Activated CD4-positive, alpha-beta T cell treated with anti-CD3 and anti-CD28 coated beads, Interleukin-2, Interleukin-6, amounts not matched to agents 100 ng/mL and 50 ng/mL, durations not matched to agents 16 hours and 8 hours (primary cell): ENCODE data around the gene TNFRSF6B.
"Not testable (repeated sequence)": the region's sequence is repeated elsewhere in the genome, so short reads cannot be mapped to it uniquely, and the experiment has no call there.

Source experiments
- DNase-seq: peaks from one replicate; pipeline ENCODE4 v3.0.0-alpha.2; 2020

The TNFRSF6B gene

GRCh38 chr20:63696628-63697356 lies at the start of gene TNFRSF6B:
Gene TNFRSF6B (plus strand): TSS chr20:63696652. CDS start chr20:63696768, 116 bp downstream.
- DNase-seq, result no peak

GRCh38 chr20:63648190-63648589 lies 48.3 kb upstream of the TNFRSF6B start:
- DNase-seq, result no peak

GRCh38 chr20:63648895-63649589 lies 47.4 kb upstream of the TNFRSF6B start:
- DNase-seq, result no peak

DNA sequence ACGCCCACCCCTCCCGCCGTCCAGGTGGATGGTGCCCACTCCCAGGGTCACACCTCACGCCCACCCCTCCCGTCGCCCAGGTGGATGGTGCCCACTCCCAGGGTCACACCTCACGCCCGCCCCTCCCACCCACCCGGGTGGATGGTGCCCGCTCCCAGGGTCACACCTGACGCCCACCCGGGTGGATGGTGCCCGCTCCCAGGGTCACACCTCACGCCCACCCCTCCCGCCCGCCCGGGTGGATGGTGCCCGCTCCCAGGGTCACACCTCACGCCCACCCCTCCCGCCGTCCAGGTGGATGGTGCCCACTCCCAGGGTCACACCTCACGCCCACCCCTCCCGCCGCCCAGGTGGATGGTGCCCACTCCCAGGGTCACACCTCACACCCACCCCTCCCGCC lies 46.0 kb upstream of the TNFRSF6B start:
- not testable (repeated sequence) for DNase-seq

GRCh38 chr20:63651942-63652191 lies 44.6 kb upstream of the TNFRSF6B start:
- no peak for DNase-seq

- DNase-seq, result no peak
These were observed 44.1 kb upstream of the TNFRSF6B start for GRCh38 chr20:63652192-63652980.

- peak; percentile 60 for DNase-seq
These were observed 43.1 kb upstream of the TNFRSF6B start, which contains the start of gene STMN3 for GRCh38 chr20:63653041-63653973. Gene STMN3 (minus strand): TSS chr20:63653424. CDS start chr20:63653345, 79 bp downstream.

DNA sequence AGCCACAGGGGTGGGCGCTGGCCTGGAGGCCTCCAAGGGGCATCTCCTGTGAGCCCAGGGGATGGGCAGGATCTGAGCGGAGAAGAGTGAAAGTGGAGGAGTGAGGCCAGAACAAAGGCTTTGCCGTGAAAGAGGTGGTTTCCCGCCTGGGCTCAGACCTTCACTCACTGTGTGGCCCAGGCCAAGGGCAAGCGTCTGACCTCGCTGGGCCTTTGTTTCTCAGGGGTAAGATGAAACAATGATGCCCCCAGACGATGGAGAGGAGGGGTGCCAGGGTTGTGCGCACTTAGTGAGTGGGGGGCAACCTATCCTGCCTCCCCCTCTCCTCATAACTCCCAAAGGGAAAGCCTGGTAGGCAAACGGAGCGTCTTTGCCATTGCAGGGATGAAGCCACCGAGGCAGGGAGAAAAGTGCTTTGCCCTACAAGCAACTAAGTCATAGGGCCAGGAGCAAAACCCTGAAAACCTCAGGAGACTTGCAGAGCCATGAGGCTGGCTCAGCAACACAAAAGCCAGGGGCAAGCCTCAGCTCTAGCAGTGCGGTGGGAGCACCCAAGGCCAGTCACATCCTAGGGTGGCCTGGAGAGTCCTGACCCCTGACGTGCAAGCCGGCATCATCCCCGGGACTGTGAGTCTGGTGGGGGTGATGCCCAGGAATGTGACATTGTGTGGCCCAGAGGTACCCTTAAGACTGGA lies 42.3 kb upstream of the TNFRSF6B start:
- no peak for DNase-seq

GRCh38 chr20:63655249-63655648 lies 41.2 kb upstream of the TNFRSF6B start:
- DNase-seq, result no peak

DNA sequence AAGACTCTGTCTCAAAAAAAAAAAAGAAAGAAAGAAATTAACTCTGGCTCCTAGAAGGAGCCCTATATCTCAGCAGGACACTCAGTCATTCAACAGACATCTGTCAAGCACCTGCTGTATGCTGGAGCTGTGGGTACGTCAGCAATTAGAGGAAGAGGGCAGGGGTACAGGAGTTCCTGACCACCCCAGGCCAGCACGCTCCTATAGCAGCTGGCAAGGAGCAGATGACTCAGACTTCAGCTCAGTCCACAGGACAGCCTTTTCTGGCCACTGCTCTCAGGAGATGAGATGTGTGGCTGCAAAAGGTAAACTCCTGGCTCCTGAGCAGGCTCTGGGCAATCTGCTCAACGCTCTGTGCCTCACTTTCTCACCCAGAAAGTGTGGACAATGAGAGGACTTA lies 40.0 kb upstream of the TNFRSF6B start:
- no peak for DNase-seq

- no peak for DNase-seq
These were observed 39.1 kb upstream of the TNFRSF6B start for GRCh38 chr20:63657260-63657936.

- DNase-seq, result peak; percentile 93
These were observed 38.3 kb upstream of the TNFRSF6B start, which contains the start of gene RTEL1 for GRCh38 chr20:63657937-63658748. Gene RTEL1 (plus strand): TSS chr20:63658312. CDS start chr20:63659403, 1,091 bp downstream.

GRCh38 chr20:63658749-63659187 lies 37.7 kb upstream of the TNFRSF6B start:
- peak; percentile 52 for DNase-seq

GRCh38 chr20:63659370-63659769 lies 37.1 kb upstream of the TNFRSF6B start:
- no peak for DNase-seq

GRCh38 chr20:63660174-63660573 lies 36.3 kb upstream of the TNFRSF6B start:
- DNase-seq, result not testable (repeated sequence)

DNA sequence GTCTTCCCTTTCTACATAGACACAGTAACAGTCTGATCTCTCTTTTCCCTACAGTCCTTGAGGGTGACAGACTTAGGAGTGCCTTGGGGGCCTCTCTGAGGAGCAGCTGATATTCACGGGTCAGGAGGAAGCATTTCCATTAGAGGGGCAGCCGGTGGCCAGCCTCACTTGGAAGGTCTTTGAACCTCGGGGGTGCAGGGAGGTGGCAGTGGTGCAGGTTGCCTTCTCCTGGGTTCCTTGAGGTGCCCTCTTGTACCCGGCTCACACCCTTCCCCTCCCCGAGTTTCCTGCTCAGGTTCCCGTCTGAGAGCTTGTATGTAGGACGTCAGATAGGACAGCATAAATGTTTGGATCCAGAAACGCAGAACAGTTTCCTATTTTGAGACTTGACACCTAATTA lies 35.8 kb upstream of the TNFRSF6B start:
- DNase-seq, result no peak

- DNase-seq, result no peak
These were observed 35.3 kb upstream of the TNFRSF6B start for GRCh38 chr20:63661108-63661507.

DNA sequence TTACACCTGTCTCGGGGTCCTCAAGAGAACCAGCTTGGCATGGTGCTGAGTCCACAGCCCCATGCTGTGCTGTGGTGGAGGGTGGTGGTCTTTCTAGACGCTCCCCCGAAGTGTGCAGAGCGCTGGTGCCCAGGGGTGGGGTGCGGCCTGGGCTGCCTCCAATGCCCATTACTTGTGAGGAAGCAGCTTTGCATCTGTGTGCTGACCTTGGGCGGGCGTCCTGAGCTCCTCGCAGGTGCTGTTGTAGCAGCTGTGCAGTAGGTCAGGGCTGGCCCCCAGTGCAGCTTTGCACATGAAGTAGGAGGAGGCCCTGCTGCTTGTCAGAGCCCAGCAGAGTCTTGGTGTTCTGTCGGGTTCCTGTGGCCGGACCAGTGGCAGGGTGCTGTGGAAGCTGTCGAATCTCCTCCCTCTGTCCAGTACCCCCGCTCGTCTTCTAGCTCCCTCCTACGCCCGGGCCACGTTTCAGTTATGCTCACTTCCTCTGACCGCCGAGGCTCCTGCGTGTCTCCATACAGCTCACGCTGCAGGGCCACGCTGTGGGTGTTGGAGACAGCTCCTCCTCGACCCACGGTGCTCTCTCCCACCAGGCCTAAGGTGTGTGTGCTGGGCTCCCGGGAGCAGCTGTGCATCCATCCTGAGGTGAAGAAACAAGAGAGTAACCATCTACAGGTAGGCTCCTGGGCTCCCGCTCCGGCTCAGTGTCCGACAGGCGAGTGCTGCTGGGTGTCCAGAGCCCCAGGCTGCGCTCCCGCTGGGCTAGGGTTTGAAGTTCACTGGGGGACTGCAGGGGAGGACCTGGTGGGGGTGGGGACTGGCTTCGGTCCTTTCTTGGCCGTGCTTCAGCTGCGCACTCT lies 34.3 kb upstream of the TNFRSF6B start:
- DNase-seq, result no peak

DNA sequence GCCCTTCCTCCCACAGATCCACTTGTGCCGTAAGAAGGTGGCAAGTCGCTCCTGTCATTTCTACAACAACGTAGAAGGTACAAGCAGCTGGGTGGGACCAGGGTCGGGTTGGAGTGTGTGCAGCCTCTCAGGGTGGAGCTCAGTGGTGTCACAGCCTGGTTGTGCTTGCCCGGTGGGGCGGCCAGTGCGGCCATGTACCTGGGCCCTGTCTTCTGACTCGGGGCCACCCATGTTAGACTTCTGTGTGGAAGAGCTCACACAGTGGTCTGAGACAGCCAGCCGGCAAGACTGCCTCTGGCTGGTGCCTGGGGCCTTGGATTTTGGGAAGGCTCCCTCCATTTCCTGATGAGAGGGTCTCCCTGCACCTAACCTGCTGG lies 33.7 kb upstream of the TNFRSF6B start:
- DNase-seq, result no peak
